GM21447 (cell line): Measurements from ENCODE around the gene GPAT2.
"Not testable (repeated sequence)": the region's sequence is repeated elsewhere in the genome, so short reads cannot be mapped to it uniquely, and the experiment has no call there.

ENCODE experiments used
- ATAC-seq: cut with Tn5 transposase; IDR thresholded peaks from one replicate; pipeline ENCODE4 v1.9.1; 2021; ENCODE audit not compliant: unreplicated experiment

Gene GPAT2, protein sequence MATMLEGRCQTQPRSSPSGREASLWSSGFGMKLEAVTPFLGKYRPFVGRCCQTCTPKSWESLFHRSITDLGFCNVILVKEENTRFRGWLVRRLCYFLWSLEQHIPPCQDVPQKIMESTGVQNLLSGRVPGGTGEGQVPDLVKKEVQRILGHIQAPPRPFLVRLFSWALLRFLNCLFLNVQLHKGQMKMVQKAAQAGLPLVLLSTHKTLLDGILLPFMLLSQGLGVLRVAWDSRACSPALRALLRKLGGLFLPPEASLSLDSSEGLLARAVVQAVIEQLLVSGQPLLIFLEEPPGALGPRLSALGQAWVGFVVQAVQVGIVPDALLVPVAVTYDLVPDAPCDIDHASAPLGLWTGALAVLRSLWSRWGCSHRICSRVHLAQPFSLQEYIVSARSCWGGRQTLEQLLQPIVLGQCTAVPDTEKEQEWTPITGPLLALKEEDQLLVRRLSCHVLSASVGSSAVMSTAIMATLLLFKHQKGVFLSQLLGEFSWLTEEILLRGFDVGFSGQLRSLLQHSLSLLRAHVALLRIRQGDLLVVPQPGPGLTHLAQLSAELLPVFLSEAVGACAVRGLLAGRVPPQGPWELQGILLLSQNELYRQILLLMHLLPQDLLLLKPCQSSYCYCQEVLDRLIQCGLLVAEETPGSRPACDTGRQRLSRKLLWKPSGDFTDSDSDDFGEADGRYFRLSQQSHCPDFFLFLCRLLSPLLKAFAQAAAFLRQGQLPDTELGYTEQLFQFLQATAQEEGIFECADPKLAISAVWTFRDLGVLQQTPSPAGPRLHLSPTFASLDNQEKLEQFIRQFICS

DNA sequence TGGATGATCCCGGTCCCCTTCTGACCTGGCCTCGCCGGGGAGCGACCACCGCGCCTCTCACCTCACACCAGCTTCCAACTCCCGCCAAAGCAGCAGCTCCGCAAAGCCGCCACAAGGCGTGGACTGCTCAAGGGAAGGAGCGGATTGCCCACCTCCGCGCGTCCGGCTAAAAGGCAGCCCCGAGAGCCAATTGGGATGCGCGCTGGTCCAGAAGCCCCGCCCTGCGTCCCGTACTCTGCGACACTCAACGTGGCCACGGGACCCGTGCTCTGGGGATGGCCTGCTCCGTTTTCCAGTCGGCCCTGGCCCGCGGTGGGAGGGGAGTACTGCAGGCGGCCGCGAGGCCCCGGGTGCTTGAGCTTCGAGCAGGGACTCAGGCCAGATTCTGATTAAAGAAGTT, at the start of gene GPAT2:
Gene GPAT2 (minus strand): TSS at position 125 of the 400 bp plus-strand sequence. CDS start 2,557 bp downstream, outside the sequence.
- not testable (repeated sequence) for ATAC-seq

DNA sequence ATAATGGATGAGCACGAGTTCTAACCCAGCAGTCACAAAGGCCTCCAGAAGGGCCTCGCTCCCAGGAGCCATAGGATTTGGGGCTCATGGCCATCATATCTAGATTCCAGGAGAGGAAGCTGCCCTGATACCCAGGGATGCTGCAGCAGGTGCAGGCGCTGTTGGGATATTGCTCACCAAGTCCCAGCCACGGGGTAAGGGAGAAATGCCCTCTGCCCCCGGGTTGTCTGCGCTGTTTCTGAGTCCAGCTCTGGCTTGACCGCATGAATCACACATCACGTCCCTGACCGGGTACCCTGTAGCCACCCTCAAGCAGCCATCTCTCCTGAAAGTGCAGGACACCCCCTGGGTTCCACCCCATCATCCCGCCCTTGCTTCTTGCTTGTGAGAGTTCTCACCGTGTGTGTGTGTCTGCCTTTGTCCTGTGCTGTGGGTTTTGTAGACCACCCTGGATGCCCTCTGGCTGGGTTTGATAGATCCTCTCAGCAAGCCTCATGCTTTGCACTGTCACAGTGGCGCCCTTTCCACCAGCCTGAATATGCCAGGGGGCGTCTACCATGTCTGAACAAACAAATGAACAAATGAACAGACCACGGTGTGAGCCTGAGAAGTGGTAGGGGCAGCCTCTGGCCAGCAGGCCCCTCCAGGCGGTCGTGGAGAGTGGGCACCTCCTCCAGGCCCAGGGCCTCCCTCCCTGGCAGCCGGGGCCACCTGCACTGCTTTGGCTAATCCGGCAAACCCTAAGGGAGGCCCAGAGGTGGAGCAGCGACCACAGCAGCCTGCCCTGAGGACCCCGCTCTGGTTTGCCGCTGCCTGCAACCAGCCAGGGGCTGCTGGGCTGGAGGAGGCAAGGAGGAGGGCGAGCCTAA, 49.5 kb upstream of the GPAT2 start:
- ATAC-seq = no peak

DNA sequence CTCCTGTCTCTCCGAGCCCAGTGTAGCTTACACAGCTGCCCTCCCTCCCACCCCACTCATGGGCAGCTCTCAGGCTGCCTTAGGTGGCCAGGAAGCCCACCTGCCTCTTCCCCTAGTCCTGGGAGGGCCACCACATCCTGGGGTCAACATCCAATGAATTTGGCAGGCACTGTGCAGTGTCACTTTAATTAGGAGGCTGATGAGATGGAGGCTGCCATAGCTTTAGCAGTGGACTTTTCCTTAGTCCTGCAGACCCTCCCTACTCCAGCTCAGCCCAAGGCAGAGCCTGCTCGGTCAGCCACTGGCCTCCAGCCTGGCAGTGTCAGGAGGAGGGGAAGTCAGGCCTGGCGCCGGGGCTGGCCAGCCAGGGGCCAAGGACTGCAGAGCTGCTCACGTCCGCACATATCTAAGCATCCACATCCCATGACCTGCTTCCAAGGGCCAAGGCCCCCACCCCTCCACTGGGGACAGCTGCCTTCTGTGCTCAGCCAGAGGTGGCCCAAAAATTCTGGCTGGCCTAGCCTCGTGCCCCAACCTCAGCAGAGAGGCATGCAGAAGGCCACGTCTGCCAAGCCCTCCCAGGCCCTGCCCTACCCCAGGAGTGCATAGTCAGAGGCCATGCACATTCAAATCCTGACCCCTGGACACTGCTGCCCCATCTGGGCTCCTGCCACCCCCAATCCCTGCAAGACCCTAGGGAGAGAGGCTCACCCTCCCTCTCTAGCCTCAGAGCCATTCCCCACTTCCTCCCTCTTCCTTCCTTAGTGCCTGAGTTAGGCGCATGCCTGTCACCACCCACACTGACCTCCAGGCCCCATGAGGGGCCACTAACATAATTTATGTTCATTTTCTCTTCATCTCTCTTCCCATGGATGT, 48.6 kb upstream of the GPAT2 start:
- no peak for ATAC-seq

DNA sequence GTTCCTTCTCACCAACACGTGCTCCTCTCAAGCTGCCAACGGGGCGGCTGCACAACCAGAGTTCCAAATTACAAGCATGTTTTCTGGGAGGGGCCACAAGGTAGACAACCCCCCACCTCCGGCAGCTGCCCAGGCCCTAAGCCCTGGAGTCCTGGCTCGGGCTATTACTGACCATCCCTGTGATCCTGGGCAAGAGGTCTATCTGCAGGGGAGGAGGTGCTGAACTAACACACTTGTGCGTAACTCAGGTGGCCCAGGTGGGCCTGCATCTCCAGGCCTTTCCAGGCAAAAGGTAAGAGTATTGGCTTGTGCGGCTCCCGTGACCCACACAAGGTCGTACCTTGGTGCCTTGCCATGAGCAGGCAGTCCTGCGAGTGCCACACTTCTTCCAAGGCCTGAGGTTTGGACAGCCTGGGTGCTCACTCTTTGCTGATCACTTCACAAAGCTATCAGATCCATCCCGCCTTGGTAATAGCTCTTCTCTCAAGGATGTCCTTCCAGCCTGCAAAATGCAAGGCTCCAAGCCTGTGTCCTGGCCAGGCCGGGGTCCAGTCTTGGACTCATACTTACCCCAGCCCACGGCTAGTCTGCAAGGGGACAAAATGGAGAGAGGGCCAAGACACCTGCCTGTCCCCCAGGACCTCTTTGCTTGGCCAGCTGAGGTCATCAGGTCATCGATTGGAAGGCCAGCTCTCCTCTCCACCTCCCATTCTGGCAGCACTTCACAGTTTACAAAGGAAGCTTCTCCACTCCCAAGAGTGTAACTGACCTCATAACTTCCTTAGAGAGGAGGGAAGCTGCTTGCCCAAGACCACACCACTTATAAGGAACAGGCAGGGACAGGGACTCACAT, 47.7 kb upstream of the GPAT2 start:
- no peak for ATAC-seq

DNA sequence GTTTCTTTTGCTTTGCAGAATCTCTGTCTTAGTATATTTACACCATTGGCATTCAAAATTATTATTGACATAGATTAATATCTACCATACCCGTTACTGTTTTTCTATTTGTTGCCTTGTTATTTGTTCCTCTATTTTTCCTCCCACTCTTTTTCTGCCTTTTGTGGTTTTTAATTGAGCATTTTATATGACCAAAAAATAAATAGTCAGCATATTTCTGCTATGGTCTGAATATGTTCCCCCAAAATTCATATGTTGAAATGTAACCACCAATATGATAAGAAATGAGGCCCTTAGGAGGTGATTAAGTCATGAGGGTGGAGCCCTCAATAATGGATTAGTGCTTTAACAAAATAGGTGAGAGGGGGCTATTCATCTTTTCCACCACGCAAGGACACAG, 46.3 kb upstream of the GPAT2 start:
- ATAC-seq = no peak

DNA sequence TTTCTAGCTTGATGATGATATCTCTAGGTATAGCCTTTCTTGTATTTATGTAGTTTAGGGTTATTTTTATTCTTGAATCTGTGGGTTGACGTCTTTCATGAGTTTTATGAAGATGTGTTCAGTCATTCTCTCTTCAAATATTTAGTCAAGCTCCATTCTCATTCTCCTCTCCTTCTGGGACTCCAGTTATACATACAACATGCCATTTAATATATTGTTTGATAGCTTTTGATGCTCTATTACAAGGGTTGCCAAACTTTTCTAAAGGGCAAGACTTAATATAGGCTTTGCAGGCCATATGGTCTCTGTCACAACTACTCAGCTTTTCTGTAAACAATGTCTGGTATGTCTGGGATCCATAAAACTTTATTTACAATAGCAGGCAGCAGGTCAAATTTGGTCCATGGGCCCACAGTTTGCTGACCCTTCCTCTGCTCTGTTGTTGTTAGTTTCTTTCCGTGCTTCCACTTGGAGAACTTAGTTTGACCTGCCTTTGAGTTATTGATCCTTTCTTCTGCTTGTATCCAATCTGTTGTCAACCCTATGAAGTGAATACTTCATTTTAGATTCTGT, 40.6 kb upstream of the GPAT2 start:
- ATAC-seq = no peak

DNA sequence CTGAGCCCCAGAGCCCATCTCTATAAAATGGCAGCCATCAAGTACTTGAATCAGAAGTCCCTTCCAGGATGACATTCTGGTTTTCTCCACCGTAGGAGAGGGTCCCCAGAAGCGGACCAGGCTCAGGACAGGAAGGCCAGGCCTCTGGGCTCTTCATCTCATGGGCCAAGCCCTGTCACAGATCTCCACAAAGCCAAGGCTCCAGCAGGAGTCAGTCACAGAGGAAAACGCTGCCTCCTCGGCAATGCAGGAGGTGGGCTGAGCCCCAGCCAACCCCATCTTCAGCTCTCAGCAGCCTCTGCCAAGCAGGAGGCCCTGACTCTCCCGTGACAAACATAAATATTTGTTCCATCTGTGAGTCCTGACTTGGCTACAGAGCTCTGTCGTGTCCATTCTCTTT, 39.4 kb upstream of the GPAT2 start:
- ATAC-seq = no peak

DNA sequence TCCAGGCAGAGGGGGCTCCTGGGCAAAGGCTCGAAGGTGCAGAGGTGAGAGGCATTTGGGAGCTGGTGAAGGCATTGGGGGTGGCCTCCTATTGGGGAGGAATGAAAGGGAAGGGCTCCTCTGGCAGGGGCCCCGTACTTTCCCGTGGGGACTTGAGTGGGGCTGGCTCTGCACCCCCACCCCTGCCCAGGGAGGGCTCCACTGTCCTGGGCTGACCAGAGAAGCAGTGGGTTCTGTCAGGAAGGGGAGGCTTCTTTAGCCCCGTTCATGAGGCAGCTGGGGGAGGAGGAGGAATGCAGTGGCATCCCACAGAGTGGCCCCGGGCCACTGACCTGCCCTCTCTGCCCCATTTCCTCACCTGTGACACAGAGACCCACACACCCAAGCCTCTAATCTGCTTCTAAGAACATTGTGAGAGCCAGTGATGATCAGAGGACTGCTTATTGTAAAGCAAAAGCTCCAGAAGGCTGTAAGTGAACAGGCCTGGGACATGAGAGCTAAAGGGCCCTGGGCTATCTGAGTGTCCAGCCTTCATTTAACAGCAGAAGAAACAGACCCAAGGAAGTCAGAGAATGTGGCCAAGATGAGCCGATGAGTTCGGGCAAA, 38.6 kb upstream of the GPAT2 start:
- ATAC-seq = no peak

DNA sequence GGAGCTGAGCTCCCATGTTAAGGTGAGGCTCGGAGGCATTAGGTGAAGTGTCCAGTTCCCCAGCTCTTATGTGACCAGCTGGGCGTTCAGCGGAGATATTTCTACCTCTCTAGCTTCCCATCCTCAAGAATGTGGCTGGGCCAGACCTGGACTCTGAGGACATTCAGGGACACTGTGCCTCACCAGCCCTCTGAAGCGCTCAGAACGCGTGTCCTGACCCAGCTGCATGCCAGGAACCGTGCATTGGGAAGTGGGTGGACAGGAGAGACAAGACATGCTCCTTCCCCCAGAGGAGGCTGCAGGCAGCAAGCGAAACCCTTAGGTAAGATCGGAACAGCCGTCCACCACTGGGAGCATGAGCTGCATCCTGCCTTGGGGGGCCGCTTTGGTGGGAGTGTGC, 38.0 kb upstream of the GPAT2 start:
- ATAC-seq = no peak

DNA sequence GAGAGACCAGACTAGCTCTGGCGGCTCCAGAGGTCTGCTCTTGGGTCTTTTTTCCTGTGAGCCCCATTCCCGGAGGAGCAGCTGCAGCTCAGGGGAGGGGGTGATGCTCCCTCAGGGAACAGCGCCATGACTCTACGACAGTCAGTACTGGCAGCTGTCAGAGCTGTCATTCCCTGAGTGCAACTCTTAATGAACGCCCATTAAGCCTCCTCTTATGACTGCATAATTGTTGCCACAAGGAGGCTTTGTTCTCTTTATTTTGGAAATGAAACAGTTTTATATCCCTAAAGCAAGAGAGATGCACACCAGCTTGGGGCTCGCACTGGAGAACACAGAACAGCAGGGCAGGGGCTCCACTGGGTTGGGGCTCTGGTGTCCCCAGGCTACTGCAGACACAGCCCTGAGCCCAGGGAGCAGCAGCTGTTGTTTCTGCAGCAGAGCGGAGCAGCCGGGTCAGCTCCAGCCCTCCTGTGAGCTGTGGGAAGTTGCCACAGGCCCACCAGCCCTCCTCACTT, 37.3 kb upstream of the GPAT2 start:
- not testable (repeated sequence) for ATAC-seq

DNA sequence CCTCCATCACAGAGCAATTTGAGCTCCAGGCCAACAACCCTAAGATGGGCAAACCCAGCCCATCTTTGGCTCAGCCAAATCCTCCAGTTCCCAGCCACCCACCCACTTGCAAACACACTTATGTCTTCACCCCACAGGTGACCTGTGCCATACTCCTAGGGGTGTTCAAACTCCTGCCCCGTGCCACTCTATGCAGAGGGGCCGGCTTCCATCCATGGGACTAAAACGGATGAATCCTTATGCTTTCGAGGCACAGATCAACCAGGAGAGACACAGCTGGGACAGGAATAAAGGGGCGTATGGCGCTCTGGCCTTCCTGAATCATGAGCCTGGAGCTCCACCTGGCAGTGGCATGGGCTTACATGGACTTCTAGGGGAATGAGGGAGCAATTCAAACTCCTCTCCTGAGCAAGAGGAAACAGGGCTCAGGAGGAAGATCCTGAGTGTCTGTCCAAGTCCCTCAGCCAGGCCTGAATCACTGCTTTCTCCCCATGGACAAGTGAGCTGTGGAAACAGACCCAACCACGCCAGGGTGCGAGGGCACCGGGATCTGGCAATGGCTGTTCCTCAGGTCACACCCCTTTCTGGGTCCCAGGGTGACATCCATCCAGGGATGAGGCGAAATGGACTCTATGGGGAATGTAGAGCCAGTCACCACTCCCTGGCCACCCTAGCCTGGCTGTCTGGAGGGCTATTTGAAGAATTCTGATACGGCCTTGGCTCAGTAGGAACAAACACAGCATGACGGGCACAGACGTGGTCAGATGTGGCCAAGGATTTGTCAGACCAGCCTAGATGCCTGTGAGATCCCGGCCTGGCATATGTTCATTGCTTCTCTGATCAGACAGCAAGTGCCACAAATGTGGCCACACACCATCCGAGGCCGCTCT, 36.6 kb upstream of the GPAT2 start:
- not testable (repeated sequence) for ATAC-seq

DNA sequence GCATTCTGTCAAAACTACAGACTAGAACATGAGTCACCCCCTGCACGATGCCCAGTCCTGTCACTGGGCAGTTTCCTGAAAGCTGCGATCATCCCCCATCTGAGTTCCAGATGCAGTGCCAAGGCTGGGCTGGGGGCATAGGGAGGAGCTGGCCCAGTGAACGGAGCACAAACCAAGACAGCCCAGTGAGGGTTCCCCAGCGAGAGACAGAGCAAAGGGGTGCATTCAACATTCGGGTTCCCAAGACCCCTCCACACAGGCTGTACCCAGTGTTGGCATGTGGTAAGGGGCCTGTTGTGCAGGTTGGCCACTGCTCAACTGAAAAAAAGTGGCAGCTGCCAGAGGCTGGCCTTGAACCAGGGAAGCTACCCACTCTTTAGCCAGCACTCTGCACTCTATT, 35.6 kb upstream of the GPAT2 start:
- ATAC-seq = not testable (repeated sequence)

DNA sequence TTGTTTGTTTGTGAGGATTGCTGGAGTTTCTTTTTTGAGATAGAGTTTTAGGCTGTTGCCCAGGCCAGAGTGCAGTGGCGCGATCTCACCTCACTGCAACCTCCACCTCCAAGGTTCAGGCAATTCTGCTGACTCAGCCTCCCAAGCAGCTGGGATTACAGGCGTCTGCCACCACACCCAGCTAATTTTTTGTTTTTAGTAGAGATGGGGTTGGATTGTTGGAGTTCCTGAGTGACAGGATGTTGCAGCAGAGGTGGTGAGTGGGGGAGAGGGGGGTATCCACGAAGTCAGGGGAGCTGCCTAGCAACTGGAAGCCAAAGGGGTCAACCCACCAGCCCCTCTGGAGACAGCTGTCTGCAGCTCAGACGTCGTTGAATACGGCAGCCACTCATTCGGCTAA, 35.2 kb upstream of the GPAT2 start:
- not testable (repeated sequence) for ATAC-seq

DNA sequence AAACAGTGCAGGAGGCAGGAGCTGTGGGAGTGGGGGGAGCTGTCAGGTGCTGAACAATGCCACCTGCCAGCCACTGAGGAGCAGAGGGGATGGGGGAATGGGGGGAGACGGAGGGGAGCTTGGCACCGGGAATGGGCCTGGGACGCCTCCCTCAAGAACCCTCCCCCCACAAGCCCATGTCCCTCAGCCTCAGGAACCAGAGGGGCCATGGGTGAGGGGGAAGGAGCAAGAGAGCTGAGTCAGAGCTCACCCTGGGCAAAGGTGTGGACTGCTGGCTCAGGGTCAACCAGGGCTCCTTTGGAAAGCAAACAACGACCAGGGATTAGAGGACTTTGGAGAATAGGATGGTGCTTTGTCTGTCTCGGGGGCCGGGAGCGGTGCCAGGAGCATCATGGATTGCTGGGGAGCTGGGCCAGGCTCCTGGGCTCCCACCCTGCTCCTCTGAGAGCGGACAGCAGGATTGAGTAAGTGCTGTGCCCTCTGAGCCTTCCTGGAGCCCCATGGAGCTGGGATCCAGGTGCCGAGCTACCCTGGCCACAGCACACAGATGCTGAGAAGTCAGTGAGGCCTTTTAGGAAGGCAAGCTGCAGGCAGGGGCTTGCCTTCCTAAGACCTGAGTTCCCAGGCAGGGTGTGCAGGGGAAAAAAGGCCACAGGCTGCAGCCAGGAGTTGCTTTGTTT, 33.3 kb upstream of the GPAT2 start:
- ATAC-seq = not testable (repeated sequence)

DNA sequence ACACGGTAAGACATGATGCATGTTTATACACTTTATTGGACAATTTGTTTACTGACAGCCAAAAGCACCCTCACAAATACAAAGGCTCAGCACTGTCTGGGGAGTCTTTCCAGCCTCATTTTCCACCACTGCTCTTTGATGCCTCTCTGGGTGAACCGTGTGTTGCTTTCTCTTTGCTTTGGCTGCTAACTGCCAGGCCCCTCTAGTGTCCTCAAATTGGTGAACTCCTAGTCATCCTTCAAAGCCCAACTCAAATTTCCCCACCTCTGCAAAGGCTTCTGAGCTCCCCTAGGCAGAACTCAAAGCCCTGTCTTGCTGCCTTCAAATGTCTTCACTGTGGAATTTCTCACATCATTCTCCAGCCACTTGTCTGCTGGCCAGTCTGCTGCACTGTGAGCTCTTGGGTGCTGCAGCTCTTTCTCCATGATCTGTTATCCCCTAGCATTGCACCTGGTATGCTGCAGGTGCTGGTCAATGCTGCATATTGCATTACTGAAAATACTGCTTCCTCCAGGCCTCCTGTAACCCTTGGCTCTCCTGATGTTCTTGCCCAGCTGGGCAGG, 32.5 kb upstream of the GPAT2 start:
- ATAC-seq = not testable (repeated sequence)

DNA sequence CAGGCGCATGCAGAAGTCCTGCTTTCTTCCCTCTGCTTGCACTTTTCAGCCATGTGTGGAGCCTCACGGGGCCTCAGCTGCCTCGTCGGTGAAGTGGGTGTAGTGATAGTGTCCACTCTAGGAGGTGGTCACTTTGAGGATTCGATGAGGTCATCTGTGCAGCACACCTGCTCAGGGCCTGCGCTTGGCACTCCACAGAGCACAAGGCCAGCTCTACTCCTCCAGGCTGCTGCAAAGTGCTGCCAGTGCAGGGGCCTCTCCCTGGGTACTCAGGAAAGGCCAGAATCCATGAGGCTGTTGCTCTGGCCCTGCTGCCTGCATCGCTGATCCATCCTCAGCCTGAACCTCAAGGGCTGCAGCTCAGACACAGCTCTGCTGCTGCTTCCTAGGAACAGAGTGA, 31.8 kb upstream of the GPAT2 start:
- ATAC-seq = not testable (repeated sequence)
